Kidney glomerular epithelial cell (primary cell): ENCODE measurements around the gene PDCL2.
"Not testable (repeated sequence)": the region's sequence is repeated elsewhere in the genome, so short reads cannot be mapped to it uniquely, and the experiment has no call there.

Source experiments
- DNase-seq: peaks from one replicate; lab custom pipeline; 2025; lab: John Stamatoyannopoulos, UW

Gene PDCL2

GRCh38 chr4:55588160-55588559 is 3.9 kb downstream of the PDCL2 start:
- no peak for DNase-seq

GRCh38 chr4:55582773-55583172 is 9.3 kb downstream of the PDCL2 start:
- DNase-seq = not testable (repeated sequence)

GRCh38 chr4:55578341-55579010 is 13.6 kb downstream of the PDCL2 start:
- no peak for DNase-seq

GRCh38 chr4:55575513-55575912 is 16.5 kb downstream of the PDCL2 start:
- DNase-seq = no peak

- DNase-seq = no peak
These were observed 17.8 kb downstream of the PDCL2 start for GRCh38 chr4:55574252-55574651.

- DNase-seq = no peak
These were observed 20.2 kb downstream of the PDCL2 start for GRCh38 chr4:55571806-55572205.

GRCh38 chr4:55568905-55569504 is 23.0 kb downstream of the PDCL2 start:
- DNase-seq = no peak

GRCh38 chr4:55561889-55562288 is 30.2 kb downstream of the PDCL2 start:
- DNase-seq = no peak

GRCh38 chr4:55560096-55560495 is 31.9 kb downstream of the PDCL2 start:
- no peak for DNase-seq

GRCh38 chr4:55554453-55555030 is 37.5 kb downstream of the PDCL2 start:
- DNase-seq = no peak

GRCh38 chr4:55553441-55554201 is 38.4 kb downstream of the PDCL2 start:
- DNase-seq = peak; percentile 40

GRCh38 chr4:55551964-55552363 is 40.1 kb downstream of the PDCL2 start:
- DNase-seq = not testable (repeated sequence)

- DNase-seq = peak; percentile 76
These were observed 42.2 kb downstream of the PDCL2 start for GRCh38 chr4:55549888-55550287.

GRCh38 chr4:55547918-55548317 is 44.1 kb downstream of the PDCL2 start:
- no peak for DNase-seq

- DNase-seq = peak; percentile 44
These were observed 44.6 kb downstream of the PDCL2 start for GRCh38 chr4:55547466-55547770.

GRCh38 chr4:55546756-55547465 is 45.1 kb downstream of the PDCL2 start, which contains the start of gene CLOCK:
CLOCK (minus strand) TSS chr4:55546909; CDS start chr4:55482785, 64,124 bp downstream.
- DNase-seq = peak; percentile 74

GRCh38 chr4:55546506-55546755 is 45.6 kb downstream of the PDCL2 start:
- DNase-seq = no peak

GRCh38 chr4:55545641-55546505 is 46.2 kb downstream of the PDCL2 start:
- DNase-seq = peak; percentile 43

GRCh38 chr4:55545151-55545550 is 46.9 kb downstream of the PDCL2 start:
- peak; percentile 17 for DNase-seq

GRCh38 chr4:55543858-55544257 is 48.2 kb downstream of the PDCL2 start:
- no peak for DNase-seq

- no peak for DNase-seq
These were observed 51.8 kb downstream of the PDCL2 start for GRCh38 chr4:55540271-55540670.

GRCh38 chr4:55539658-55540057 is 52.4 kb downstream of the PDCL2 start:
- DNase-seq = no peak
